IMR-90 (cell line): ENCODE data around the gene EHMT1.

Experiments
- BHLHE40 ChIP-seq: fragments of 150-350 bp; IDR thresholded peaks from 2 replicates; pipeline ENCODE4 v1.6.1; 2016; ENCODE audit warnings: mild to moderate bottlenecking, low read depth, low read length
- CTCF ChIP-seq: conservative IDR thresholded peaks from 2 replicates; pipeline ENCODE4 v1.5.1; 2012; ENCODE audit warnings: mild to moderate bottlenecking, low read depth, low read length, improper control_type of control experiment
- FOS ChIP-seq: fragments of 150-350 bp; IDR thresholded peaks from 2 replicates; pipeline ENCODE4 v1.6.1; 2016; ENCODE audit warnings: low read depth, low read length
- POLR2A ChIP-seq: IDR thresholded peaks from 2 replicates; pipeline ENCODE4 v1.6.1; 2012; ENCODE audit warnings: mild to moderate bottlenecking, low read depth, low read length

- TF ChIP-seq CTCF, result no peak
- TF ChIP-seq POLR2A, result no peak
- no peak for TF ChIP-seq FOS
- TF ChIP-seq BHLHE40, result no peak
Observed at GRCh38 chr9:137613259-137613658, 5.5 kb upstream of the EHMT1 start.
